C4-2B (cell line): ENCODE results near the gene TRIM25.

Experiments used
- H3K27ac ChIP-seq: fragments of 450-650 bp; 2 replicates; pipeline ENCODE4 v1.5.1; 2017
- ZFX ChIP-seq: fragments of 450-650 bp; IDR thresholded peaks from 2 replicates; pipeline ENCODE4 v1.6.1; 2017
- TF ChIP-seq, protein P1 (sequence below): fragments of 450-650 bp; conservative IDR thresholded peaks from 2 replicates; pipeline ENCODE4 v1.5.1; 2017; ENCODE audit warnings: mild to moderate bottlenecking

TRIM25 gene

GRCh38 chr17:56910509-56911235 lies 3.2 kb downstream of the TRIM25 start:
- no peak for TF ChIP-seq ZFX
- TF ChIP-seq, protein P1, sequence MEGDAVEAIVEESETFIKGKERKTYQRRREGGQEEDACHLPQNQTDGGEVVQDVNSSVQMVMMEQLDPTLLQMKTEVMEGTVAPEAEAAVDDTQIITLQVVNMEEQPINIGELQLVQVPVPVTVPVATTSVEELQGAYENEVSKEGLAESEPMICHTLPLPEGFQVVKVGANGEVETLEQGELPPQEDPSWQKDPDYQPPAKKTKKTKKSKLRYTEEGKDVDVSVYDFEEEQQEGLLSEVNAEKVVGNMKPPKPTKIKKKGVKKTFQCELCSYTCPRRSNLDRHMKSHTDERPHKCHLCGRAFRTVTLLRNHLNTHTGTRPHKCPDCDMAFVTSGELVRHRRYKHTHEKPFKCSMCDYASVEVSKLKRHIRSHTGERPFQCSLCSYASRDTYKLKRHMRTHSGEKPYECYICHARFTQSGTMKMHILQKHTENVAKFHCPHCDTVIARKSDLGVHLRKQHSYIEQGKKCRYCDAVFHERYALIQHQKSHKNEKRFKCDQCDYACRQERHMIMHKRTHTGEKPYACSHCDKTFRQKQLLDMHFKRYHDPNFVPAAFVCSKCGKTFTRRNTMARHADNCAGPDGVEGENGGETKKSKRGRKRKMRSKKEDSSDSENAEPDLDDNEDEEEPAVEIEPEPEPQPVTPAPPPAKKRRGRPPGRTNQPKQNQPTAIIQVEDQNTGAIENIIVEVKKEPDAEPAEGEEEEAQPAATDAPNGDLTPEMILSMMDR: no peak
- no peak overlapping the region for H3K27ac ChIP-seq

DNA sequence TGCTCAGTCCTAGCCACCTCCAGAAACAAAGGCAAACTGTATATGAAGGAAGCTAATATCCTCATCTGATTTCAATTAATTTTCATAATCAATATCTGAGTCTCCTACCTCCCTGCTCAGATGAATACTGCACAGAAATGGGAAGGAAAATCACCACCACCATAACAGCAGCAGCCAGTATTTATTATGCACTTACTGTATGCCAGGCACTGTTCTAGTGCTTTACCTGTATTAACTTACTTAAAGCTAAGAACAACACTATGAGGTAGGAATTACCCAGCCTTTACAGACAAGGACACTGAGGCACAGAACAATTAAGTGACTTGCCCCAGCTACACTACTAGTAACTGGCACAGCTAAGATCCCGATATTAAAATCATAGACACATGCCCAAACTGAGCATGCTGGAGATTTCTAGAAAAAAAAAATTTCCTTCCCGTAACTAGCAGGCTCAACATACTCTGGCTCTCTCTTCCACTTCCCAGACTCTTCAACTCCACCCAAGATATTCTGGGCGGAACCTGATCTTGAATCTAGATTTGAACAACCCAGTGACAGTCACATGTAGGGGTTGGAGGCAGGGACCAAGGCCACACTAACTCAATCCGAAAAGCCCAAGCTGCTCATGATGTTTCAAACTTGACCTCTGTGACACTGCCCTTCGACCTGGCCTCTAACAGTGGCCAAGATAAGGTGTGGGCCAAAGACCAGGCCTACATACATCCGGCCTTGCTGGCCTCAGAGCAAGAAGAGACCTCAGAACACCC lies 3.9 kb downstream of the TRIM25 start:
- H3K27ac ChIP-seq: no peak overlapping the region
- TF ChIP-seq, protein P1: no peak
- TF ChIP-seq ZFX: no peak

- H3K27ac ChIP-seq: no peak overlapping the region
- TF ChIP-seq, protein P1: no peak
- no peak for TF ChIP-seq ZFX
Measured at GRCh38 chr17:56908001-56908542, 5.8 kb downstream of the TRIM25 start.

GRCh38 chr17:56903560-56903959 lies 10.3 kb downstream of the TRIM25 start:
- TF ChIP-seq ZFX: no peak
- TF ChIP-seq, protein P1: no peak
- H3K27ac ChIP-seq: no peak overlapping the region

GRCh38 chr17:56902348-56902747 lies 11.5 kb downstream of the TRIM25 start:
- H3K27ac ChIP-seq: no peak overlapping the region

GRCh38 chr17:56899403-56899802 lies 14.4 kb downstream of the TRIM25 start:
- H3K27ac ChIP-seq: no peak overlapping the region
- TF ChIP-seq, protein P1: no peak
- no peak for TF ChIP-seq ZFX

More at GRCh38 chr17:56902348-56902747, 11.5 kb downstream of the TRIM25 start:
- TF ChIP-seq, protein P1: no peak
- no peak for TF ChIP-seq ZFX

DNA sequence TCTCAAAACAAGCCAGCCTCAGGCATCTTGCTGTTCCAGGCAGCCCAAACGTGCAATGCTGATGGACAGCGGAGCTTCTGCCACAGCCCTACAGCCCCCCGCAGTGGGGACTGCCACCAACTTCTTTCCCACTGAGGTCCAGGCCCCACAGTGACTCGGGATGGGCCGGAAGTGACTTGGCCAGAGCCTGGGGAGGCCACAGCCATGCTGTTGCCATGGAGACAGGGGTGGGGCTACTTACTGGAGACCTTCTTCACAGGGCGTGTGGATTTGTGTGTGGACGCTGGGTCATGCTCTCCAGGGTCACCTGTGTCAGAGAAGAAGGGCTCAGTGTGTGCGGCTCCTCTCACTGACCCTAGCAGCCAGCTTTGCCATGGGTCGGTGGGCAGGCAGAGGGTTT lies 15.0 kb downstream of the TRIM25 start:
- H3K27ac ChIP-seq: no peak overlapping the region
- TF ChIP-seq ZFX: no peak
- TF ChIP-seq, protein P1: no peak
